K562 (cell line): ENCODE results near the gene SERTAD3. TPM values are rescaled to one million over a fixed set of nuclear protein-coding genes. Genes with fewer than 3 reads are reported as not detected.
"Not testable (repeated sequence)": the region's sequence is repeated elsewhere in the genome, so short reads cannot be mapped to it uniquely, and the experiment has no call there.

Experiments
- ATAC-seq: fragments of 200-7000 bp; cut with Tn5 transposase; 3 replicates; pipeline ENCODE4 v1.9.1; 2020; ENCODE audit warnings: moderate library complexity
- BruUV-seq: library from RNA; stranded (reverse); fragments of 400-500 nt; replicated peaks from 2 replicates; lab custom pipeline; 2021; lab: Mats Ljungman, UMichigan
- CTCF ChIA-PET: fragments of 300-600 bp; formaldehyde crosslinking; extraction: SDS; loops from one replicate; lab custom pipeline; 2021; ENCODE audit warnings: low intra/inter-chr PET ratio; lab: Yijun Ruan, JAX
- POLR2A ChIA-PET: fragments of 300-600, 350-650 bp; sonication (Branson Sonifier 250); formaldehyde crosslinking; extraction: SDS; loops from one replicate; lab custom pipeline; 2021; ENCODE audit warnings: antibody characterized with exemption, inconsistent platforms; lab: Yijun Ruan, JAX
- DNase-seq, 4 experiments: peaks; one replicate each; pipeline versions ENCODE4 v3.0.0 to v3.0.0-alpha.2; 2011 to 2018; ENCODE audit warnings: low spot score in 3 of 4, mixed read lengths in 3 of 4; ENCODE audit errors: extremely low read depth in 1 of 4
- FAIRE-seq: peaks from 2 replicates; lab custom pipeline; 2011; peaks lifted over from hg19 to GRCh38; lab: Jason Lieb, UNC
- H2AFZ ChIP-seq: 2 replicates; pipeline ENCODE4 v1.6.0; 2011; ENCODE audit warnings: low read depth, low read length, control low read depth, inconsistent platforms
- H3K27ac ChIP-seq: fragments of 200-600 bp; 3 replicates; pipeline ENCODE4 v1.8.0; 2011; ENCODE audit warnings: low read depth, mild to moderate bottlenecking, control low read depth, inconsistent platforms, low read length, moderate library complexity, mixed read lengths; ENCODE audit errors: extremely low read depth
- H3K27me3 ChIP-seq, 2 experiments: fragments of 300-600 bp in 1 of 2; 2 replicates in 1 of 2; 3 replicates in 1 of 2; pipeline versions ENCODE4 v1.6.0 to v1.8.0; 2011; ENCODE audit warnings: inconsistent platforms in 2 of 2, low read length in 2 of 2, mild to moderate bottlenecking in 1 of 2, mixed read lengths in 1 of 2, moderate library complexity in 1 of 2; ENCODE audit not compliant: control insufficient read depth in 2 of 2, insufficient read depth in 2 of 2
- H3K36me3 ChIP-seq: fragments of 300-600 bp; 3 replicates; pipeline ENCODE4 v1.8.0; 2011; ENCODE audit warnings: mild to moderate bottlenecking, low read length, inconsistent platforms; ENCODE audit not compliant: control insufficient read depth, insufficient read depth
- H3K4me1 ChIP-seq, 2 experiments: fragments of 200-600 bp in 1 of 2; replicated peaks in 1 of 2; 2 replicates in 1 of 2; 3 replicates in 1 of 2; pipeline versions ENCODE4 v1.5.1 to v1.8.0; 2011; ENCODE audit warnings: inconsistent platforms in 2 of 2, low read length in 2 of 2, mild to moderate bottlenecking in 1 of 2, mixed read lengths in 1 of 2, moderate library complexity in 1 of 2; ENCODE audit not compliant: control insufficient read depth in 2 of 2, insufficient read depth in 2 of 2
- H3K4me2 ChIP-seq: 2 replicates; pipeline ENCODE4 v1.6.1; 2011; ENCODE audit warnings: low read length, control low read depth, inconsistent platforms, mixed read lengths; ENCODE audit not compliant: insufficient read depth
- H3K4me3 ChIP-seq: fragments of 200-600 bp; sonication (generic), shearing (Covaris generic); 2 replicates; pipeline ENCODE4 v1.5.1; 2016; ENCODE audit warnings: control low read depth, inconsistent platforms
- H3K79me2 ChIP-seq: fragments of 200-600 bp; 3 replicates; pipeline ENCODE4 v1.8.0; 2011; ENCODE audit warnings: low read length, inconsistent platforms; ENCODE audit not compliant: control insufficient read depth, insufficient read depth
- H3K9ac ChIP-seq, 2 experiments: 2 replicates each; pipeline versions ENCODE4 v1.6.0 to v1.6.1; 2011; ENCODE audit warnings: low read depth in 2 of 2, low read length in 2 of 2, control low read depth in 1 of 2, inconsistent platforms in 1 of 2, mild to moderate bottlenecking in 1 of 2, mixed read lengths in 1 of 2; ENCODE audit not compliant: insufficient read depth in 1 of 2
- H3K9me1 ChIP-seq: one replicate; pipeline ENCODE4 v1.6.0; 2011; ENCODE audit warnings: inconsistent platforms, mild to moderate bottlenecking, low read length, moderate library complexity; ENCODE audit not compliant: control insufficient read depth, insufficient read depth
- H3K9me3 ChIP-seq: replicated peaks from 2 replicates; pipeline ENCODE4 v1.5.1; 2011; ENCODE audit warnings: low read depth, low read length, inconsistent platforms; ENCODE audit not compliant: control insufficient read depth, insufficient read depth
- H4K20me1 ChIP-seq: replicated peaks from 2 replicates; pipeline ENCODE4 v1.6.1; 2011; ENCODE audit warnings: low read length, inconsistent platforms, mixed read lengths; ENCODE audit not compliant: control insufficient read depth, insufficient read depth
- ADNP ChIP-seq: fragments of 200-800 bp; sonication (Bioruptor generic); IDR thresholded peaks from 2 replicates; pipeline ENCODE4 v1.6.1; 2016; ENCODE audit warnings: missing genetic modification characterization, missing compliant biosample characterization
- ATF7 ChIP-seq: fragments of 450-650 bp; IDR thresholded peaks from 2 replicates; pipeline ENCODE4 v1.7.1; 2014; ENCODE audit warnings: mild to moderate bottlenecking, moderate library complexity
- BCOR ChIP-seq: fragments of 450-650 bp; IDR thresholded peaks from 2 replicates; pipeline ENCODE4 v1.6.1; 2016
- CEBPB ChIP-seq: fragments of 450-650 bp; IDR thresholded peaks from 2 replicates; pipeline ENCODE4 v1.6.1; 2016; ENCODE audit warnings: missing genetic modification characterization, missing compliant biosample characterization
- CEBPG ChIP-seq, 3 experiments: fragments of 200-800 bp in 1 of 3; sonication (Bioruptor generic) in 1 of 3; sonication (generic) in 1 of 3; formaldehyde crosslinking in 1 of 3; IDR thresholded peaks in 2 of 3; conservative IDR thresholded peaks in 1 of 3; 2 replicates each; pipeline versions ENCODE4 v1.6.1 to v1.8.0; 2016 to 2022; ENCODE audit warnings: missing compliant biosample characterization in 2 of 3, missing genetic modification characterization in 2 of 3, mild to moderate bottlenecking in 1 of 3, missing genetic modification reagents in 1 of 3
- CTBP1 ChIP-seq: fragments of 450-650 bp; IDR thresholded peaks from 2 replicates; pipeline ENCODE4 v1.6.1; 2016; ENCODE audit warnings: borderline replicate concordance
- EP400 ChIP-seq: fragments of 450-650 bp; IDR thresholded peaks from 2 replicates; pipeline ENCODE4 v1.6.1; 2017; ENCODE audit warnings: antibody characterized with exemption, mild to moderate bottlenecking, moderate library complexity
- HDGF ChIP-seq: fragments of 450-650 bp; IDR thresholded peaks from 2 replicates; pipeline ENCODE4 v1.6.1; 2016
- LARP7 ChIP-seq: fragments of 450-650 bp; IDR thresholded peaks from 2 replicates; pipeline ENCODE4 v1.6.1; 2016
- SMAD4 ChIP-seq: fragments of 250-450 bp; sonication (Bioruptor Pico); conservative IDR thresholded peaks from 2 replicates; pipeline ENCODE4 v1.8.0; 2021; ENCODE audit warnings: inconsistent platforms, mild to moderate bottlenecking, moderate library complexity
- TBP ChIP-seq: optimal IDR thresholded peaks from 2 replicates; pipeline ENCODE3; 2011; ENCODE audit warnings: low read depth, low read length, improper control_type of control experiment
- ZEB2 ChIP-seq: fragments of 450-650 bp; IDR thresholded peaks from 2 replicates; pipeline ENCODE4 v1.6.1; 2016
- ZNF197 ChIP-seq: fragments of 200-800 bp; sonication (Bioruptor generic); IDR thresholded peaks from 2 replicates; pipeline ENCODE4 v1.6.1; 2016; ENCODE audit warnings: low read depth, missing genetic modification characterization, missing compliant biosample characterization
- ZNF384 ChIP-seq: IDR thresholded peaks from 2 replicates; pipeline ENCODE4 v1.6.1; 2012; ENCODE audit warnings: low read depth, low read length, improper control_type of control experiment
- WGBS: fragments of 100-300 bp; shearing (Covaris generic); methylation state at CpG from one replicate; pipeline ENCODE4 v1.1.6; 2016; ENCODE audit warnings: low coverage, mixed read lengths; ENCODE audit not compliant: insufficient coverage; ENCODE audit errors: missing lambda C conversion rate; 5-methylcytosine and 5-hydroxymethylcytosine counted together
- in situ Hi-C: fragments of 300-500 bp; cut with MboI; formaldehyde crosslinking; loops from 4 replicates; pipeline ENCODE4 v1.15.0; 2018; ENCODE audit warnings: inconsistent platforms, mixed read lengths
- intact Hi-C: fragments of 100-400 bp; cut with micrococcal nuclease; formaldehyde crosslinking; loops from 2 replicates; pipeline ENCODE4 v1.14.2; 2022
- polyA plus RNA-seq, 8 experiments: library from polyadenylated mRNA; depleted of rRNA in 4 of 8; stranded (reverse) in 5 of 8; unstranded in 3 of 8; fragments of >200 nt; fragmentation: Nextera tagmentation in 2 of 8; fragmentation: Illumina TruSeq in 1 of 8; extraction: Ambion mirVana in 2 of 8; extraction: Trizol in 1 of 8; gene quantifications; 2 replicates each; pipeline versions ENCODE4 v1.2.1 to v1.2.3, GENCODE V29; 2011 to 2014; ENCODE audit warnings: inconsistent platforms in 1 of 8, missing spikeins in 1 of 8
- total RNA-seq, 7 experiments: library from RNA; depleted of rRNA in 6 of 7; stranded (reverse); fragments of >200 nt in 6 of 7; fragmentation: Illumina TruSeq in 2 of 7; extraction: Trizol in 2 of 7; gene quantifications; 2 replicates each; pipeline versions ENCODE4 v1.2.1 to v1.2.3, GENCODE V29; 2011 to 2021; ENCODE audit warnings: low replicate concordance in 1 of 7
- TF ChIP-seq, protein P1 (sequence below), 2 experiments: fragments of 450-650 bp in 1 of 2; sonication (generic) in 1 of 2; formaldehyde crosslinking in 1 of 2; IDR thresholded peaks in 1 of 2; conservative IDR thresholded peaks in 1 of 2; 2 replicates each; pipeline versions ENCODE4 v1.6.1 to v1.8.1; 2016 to 2023; ENCODE audit warnings: mild to moderate bottlenecking in 2 of 2, moderate library complexity in 2 of 2, inconsistent platforms in 1 of 2, missing genetic modification reagents in 1 of 2
- TF ChIP-seq, protein P2 (sequence below): fragments of 450-650 bp; IDR thresholded peaks from 2 replicates; pipeline ENCODE4 v1.6.1; 2016; ENCODE audit warnings: missing biosample characterization, missing genetic modification characterization

Gene SERTAD3
- total and polyA plus RNA-seq, 9 of the 15 experiments (the other 6 are each of a cell fraction or from before 2014, with no cell fraction given), result 5.4 to 28.9 (median 17.5) TPM

DNA sequence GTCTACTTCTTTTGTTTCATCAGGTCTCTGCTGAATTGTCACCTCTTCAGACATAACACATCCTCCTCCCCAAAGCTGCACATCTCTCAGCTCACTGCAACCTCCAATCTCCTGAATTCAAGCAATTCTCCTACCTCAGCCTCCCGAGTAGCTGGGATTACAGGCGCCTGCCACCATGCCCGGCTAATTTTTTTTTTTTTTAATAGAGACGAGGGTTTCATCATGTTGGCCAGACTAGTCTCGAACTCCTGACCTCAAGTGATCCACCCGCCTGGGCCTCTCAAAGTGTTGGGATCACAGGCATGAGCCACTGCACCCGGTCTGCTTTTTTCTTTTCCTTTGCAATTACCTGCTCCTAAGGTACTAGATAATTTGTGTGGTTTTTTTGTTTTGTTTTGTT lies 11.4 kb downstream of the SERTAD3 start:
- intact Hi-C loops, result not testable (repeated sequence)

More for the DNA sequence above, 11.4 kb downstream of the SERTAD3 start:
- H3K36me3 ChIP-seq, in situ Hi-C loops, H3K9me3 ChIP-seq, CTCF ChIA-PET, DNase-seq, H3K27me3 ChIP-seq, BruUV-seq, H3K79me2 ChIP-seq, H2AFZ ChIP-seq, FAIRE-seq, ATAC-seq, H4K20me1 ChIP-seq, H3K9me1 ChIP-seq: not testable (repeated sequence)
- 0 out of 2 replicates have a peak, but pooled peaks have one; percentile 7 for TF ChIP-seq SMAD4 (CRISPR knock-in tag)
- 0 out of 2 replicates have a peak, but pooled peaks have one; percentile 13 for TF ChIP-seq ZEB2
- TF ChIP-seq ZNF197 (CRISPR knock-in tag), result 0 out of 2 replicates have a peak, but pooled peaks have one; percentile 22
- peak; percentile 64 for TF ChIP-seq ZNF384
- TF ChIP-seq BCOR, result peak; percentile 37; the same call in 1 of the 2 replicates
- peak; percentile 28; the same call in 1 of the 2 replicates for TF ChIP-seq CEBPG (CRISPR knock-in tag; IDR thresholded peaks at IDR 0.05)
- TF ChIP-seq CEBPG (tag; conservative IDR thresholded peaks at IDR 0.05 in 1 of 2, IDR thresholded peaks at IDR 0.05 in 1 of 2), result peak; percentile 73 to 81
- peak; percentile 75 for TF ChIP-seq CEBPB (tag)
- TF ChIP-seq HDGF, result peak; percentile 35; the same call in 1 of the 2 replicates
- TF ChIP-seq, protein P1, sequence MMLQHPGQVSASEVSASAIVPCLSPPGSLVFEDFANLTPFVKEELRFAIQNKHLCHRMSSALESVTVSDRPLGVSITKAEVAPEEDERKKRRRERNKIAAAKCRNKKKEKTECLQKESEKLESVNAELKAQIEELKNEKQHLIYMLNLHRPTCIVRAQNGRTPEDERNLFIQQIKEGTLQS (IDR thresholded peaks at IDR 0.05), result peak; percentile 49; the same call in 1 of the 2 replicates
- TF ChIP-seq, protein P1 (CRISPR knock-in tag; conservative IDR thresholded peaks at IDR 0.05), result not testable (repeated sequence)
- TF ChIP-seq TBP, result peak; percentile 47
- TF ChIP-seq LARP7, result peak; percentile 50; the same call in 1 of the 2 replicates
- TF ChIP-seq ADNP (tag), result peak; percentile 89
- peak; percentile 20; the same call in 1 of the 2 replicates for TF ChIP-seq CTBP1
- peak; percentile 10; the same call in 1 of the 2 replicates for TF ChIP-seq EP400
- TF ChIP-seq, protein P2, sequence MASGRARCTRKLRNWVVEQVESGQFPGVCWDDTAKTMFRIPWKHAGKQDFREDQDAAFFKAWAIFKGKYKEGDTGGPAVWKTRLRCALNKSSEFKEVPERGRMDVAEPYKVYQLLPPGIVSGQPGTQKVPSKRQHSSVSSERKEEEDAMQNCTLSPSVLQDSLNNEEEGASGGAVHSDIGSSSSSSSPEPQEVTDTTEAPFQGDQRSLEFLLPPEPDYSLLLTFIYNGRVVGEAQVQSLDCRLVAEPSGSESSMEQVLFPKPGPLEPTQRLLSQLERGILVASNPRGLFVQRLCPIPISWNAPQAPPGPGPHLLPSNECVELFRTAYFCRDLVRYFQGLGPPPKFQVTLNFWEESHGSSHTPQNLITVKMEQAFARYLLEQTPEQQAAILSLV (tag), result peak; percentile 55; the same call in 1 of the 2 replicates
- TF ChIP-seq ATF7, result 0 out of 2 replicates have a peak, but pooled peaks have one; percentile 37
- Histone ChIP-seq H3K4me1 (peaks cover 12 to 41% of the 10 kb centered on the region in 2 experiments), H3K4me3 (peak overlapping the region; percentile 40), H3K4me2 (peak overlapping the region; percentile 86), H3K9ac (peak overlapping the region; percentile 86 to 98), H3K27ac (peak overlapping the region; percentile 94)
- POLR2A ChIA-PET, result interaction anchor here (0.6 to 4.0 kb wide), 8 partner anchors 10 to 1793 kb away, joined by 3 to 34 read pairs (median 4); partner anchors contain the start of gene SERTAD3
- WGBS, result 12% methylated on average over 7 of the region's 7 CpGs
